ENCODE data around the gene MAML1. TPM values are rescaled to one million over a fixed set of nuclear protein-coding genes. Genes with fewer than 3 reads are reported as not detected.

The MAML1 gene
- total and polyA plus RNA-seq, 2 experiments from 2014 or later: 7.5 to 15.9 TPM

DNA sequence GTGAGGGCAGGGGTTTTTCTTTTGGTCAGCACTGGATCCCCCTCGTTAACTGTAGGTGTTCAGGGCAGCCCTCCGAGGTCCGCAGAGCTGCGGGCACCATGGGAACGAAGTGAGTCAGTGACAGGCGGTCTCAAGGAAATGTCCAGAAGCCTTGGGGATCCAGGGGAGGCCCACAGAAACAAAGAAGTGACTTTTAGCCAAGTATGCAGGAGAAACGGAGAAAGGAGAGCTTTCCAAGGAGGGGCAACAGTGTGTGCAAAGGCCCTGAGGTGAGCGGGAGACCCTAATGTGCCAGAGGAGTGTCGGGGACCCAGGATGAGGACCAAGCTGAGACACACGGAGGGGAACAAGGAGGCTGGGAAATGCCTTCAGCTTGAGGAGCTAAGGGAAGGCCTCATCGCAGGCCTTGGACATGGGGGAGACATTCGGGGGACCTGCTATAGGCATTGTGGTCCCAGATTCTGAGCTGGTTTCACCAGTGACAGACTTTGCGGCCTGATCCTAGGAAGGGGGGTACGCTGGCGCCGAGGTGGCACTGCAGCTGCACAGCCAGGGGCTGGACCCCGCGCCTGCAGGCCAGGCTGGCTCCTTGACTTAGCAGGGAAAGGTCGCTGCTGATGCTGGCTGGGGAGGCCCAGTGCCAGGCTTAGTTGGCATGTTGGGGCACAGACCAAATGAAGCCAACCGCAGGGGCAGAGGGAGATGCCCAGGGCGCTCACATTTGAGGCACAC, 64.4 kb downstream of the MAML1 start:
- H2AFZ ChIP-seq: no peak overlapping the region
- peaks cover 10% of the 10 kb centered on the region for H3K4me1 ChIP-seq (ENCODE audit: insufficient read depth)
- H3K27ac ChIP-seq: peak overlapping the region; percentile 94
- no peak for DNase-seq (ENCODE audit: low spot score)
- H3K79me2 ChIP-seq: peaks cover 1% of the 10 kb centered on the region
- H3K4me3 ChIP-seq: peak overlapping the region; percentile 50
- WGBS (ENCODE audit: low lambda C conversion rate, missing lambda C conversion rate): 91% methylated on average over 20 of the region's 21 CpGs
- no peaks in the 10 kb centered on the region for H3K36me3 ChIP-seq (replicated peaks; ENCODE audit: insufficient read depth, low read depth)
- no peaks in the 10 kb centered on the region for H3K27me3 ChIP-seq
- peaks cover 12% of the 10 kb centered on the region for H4K20me1 ChIP-seq (ENCODE audit: insufficient read depth, poor library complexity, severe bottlenecking)
- no peaks in the 10 kb centered on the region for H3K9me2 ChIP-seq (replicated peaks; ENCODE audit: insufficient read depth)
- no peak for TF ChIP-seq EZH2phosphoT487 (IDR thresholded peaks at IDR 0.05; ENCODE audit: low read depth, severe bottlenecking, unreplicated experiment)
- TF ChIP-seq, protein P1, sequence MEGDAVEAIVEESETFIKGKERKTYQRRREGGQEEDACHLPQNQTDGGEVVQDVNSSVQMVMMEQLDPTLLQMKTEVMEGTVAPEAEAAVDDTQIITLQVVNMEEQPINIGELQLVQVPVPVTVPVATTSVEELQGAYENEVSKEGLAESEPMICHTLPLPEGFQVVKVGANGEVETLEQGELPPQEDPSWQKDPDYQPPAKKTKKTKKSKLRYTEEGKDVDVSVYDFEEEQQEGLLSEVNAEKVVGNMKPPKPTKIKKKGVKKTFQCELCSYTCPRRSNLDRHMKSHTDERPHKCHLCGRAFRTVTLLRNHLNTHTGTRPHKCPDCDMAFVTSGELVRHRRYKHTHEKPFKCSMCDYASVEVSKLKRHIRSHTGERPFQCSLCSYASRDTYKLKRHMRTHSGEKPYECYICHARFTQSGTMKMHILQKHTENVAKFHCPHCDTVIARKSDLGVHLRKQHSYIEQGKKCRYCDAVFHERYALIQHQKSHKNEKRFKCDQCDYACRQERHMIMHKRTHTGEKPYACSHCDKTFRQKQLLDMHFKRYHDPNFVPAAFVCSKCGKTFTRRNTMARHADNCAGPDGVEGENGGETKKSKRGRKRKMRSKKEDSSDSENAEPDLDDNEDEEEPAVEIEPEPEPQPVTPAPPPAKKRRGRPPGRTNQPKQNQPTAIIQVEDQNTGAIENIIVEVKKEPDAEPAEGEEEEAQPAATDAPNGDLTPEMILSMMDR (IDR thresholded peaks at IDR 0.05; ENCODE audit: poor library complexity): no peak
- no peak for TF ChIP-seq EZH2 (IDR thresholded peaks at IDR 0.05; ENCODE audit: borderline replicate concordance)
- H3K9me3 ChIP-seq (ENCODE audit: low read depth): no peaks in the 10 kb centered on the region
- H3K4me2 ChIP-seq: peak overlapping the region; percentile 99

DNA sequence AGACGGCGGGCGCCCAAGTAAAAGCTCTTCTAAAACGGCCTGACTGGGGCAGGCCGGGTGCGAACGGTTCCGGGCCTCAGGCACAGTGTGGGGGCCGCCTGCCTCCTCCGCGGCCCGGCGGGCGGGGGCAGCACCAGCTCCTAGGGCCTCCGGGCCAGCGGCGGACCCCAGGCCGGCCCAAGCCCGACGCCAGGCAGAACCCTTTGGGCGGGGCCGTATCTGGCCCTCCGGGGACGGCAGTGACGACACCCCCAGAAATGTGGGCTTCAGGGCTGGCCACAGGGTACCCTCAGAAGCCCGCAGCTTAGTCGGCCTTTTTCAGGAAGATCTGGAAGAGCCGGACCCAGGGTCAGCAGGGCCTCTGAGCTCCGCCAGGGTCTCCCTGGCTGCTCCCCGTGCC, 65.1 kb downstream of the MAML1 start:
- Histone ChIP-seq H4K20me1 (ENCODE audit: insufficient read depth, poor library complexity, severe bottlenecking) (peaks cover 18% of the 10 kb centered on the region), H3K4me2 (no peak overlapping the region), H3K27me3 (no peaks in the 10 kb centered on the region), H2AFZ (no peak overlapping the region), H3K4me1 (ENCODE audit: insufficient read depth) (peaks cover 11% of the 10 kb centered on the region), H3K4me3 (no peak overlapping the region), H3K79me2 (peaks cover 8% of the 10 kb centered on the region), H3K36me3 (replicated peaks; ENCODE audit: insufficient read depth, low read depth) (no peaks in the 10 kb centered on the region), H3K27ac (no peak overlapping the region), H3K9me3 (ENCODE audit: low read depth) (no peaks in the 10 kb centered on the region), H3K9me2 (replicated peaks; ENCODE audit: insufficient read depth) (no peaks in the 10 kb centered on the region)
- TF ChIP-seq, protein P1 (IDR thresholded peaks at IDR 0.05; ENCODE audit: poor library complexity): no peak
- no peak for TF ChIP-seq EZH2 (IDR thresholded peaks at IDR 0.05; ENCODE audit: borderline replicate concordance)
- no peak for TF ChIP-seq EZH2phosphoT487 (IDR thresholded peaks at IDR 0.05; ENCODE audit: low read depth, severe bottlenecking, unreplicated experiment)
- WGBS (ENCODE audit: low lambda C conversion rate, missing lambda C conversion rate): 97% methylated on average over 29 of the region's 30 CpGs
- no peak for DNase-seq (ENCODE audit: low spot score)

DNA sequence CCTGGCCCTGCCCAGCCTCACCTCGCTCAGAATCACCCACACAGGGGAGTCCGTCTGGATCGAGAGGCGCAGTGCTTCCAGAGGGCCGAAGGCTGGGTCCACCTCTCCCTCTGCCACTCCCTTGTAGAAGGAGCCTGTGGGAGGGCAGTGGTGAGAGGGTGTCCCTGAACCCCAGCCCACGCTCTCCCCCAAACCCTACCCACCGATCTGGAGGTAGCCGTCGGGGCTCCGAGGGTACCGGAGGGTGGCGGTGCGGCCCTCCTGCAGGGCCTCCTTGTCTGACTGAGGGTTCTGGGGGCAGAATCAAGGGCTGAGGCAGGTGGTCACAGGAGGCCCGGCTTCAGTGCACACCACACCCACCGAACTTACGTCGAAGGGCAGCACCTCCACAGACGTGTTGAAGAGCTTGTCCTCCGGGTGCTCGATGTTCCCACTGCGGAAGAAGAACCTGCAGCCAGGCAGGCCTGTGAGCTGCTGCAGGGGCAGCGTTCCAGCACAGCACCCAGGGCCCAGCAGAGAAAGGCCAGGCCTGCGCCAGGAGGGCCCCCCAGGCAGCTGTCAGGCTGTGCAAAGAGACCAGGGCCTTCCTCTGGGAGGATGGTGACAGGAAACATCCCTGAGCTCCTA, 65.6 kb downstream of the MAML1 start:
- DNase-seq (ENCODE audit: low spot score): no peak
- H3K27me3 ChIP-seq: no peaks in the 10 kb centered on the region
- peaks cover 13% of the 10 kb centered on the region for H3K79me2 ChIP-seq
- peaks cover 16% of the 10 kb centered on the region for H3K4me1 ChIP-seq (ENCODE audit: insufficient read depth)
- no peaks in the 10 kb centered on the region for H3K9me3 ChIP-seq (ENCODE audit: low read depth)
- peaks cover 24% of the 10 kb centered on the region for H4K20me1 ChIP-seq (ENCODE audit: insufficient read depth, poor library complexity, severe bottlenecking)
- H3K4me2 ChIP-seq: no peak overlapping the region
- H3K9me2 ChIP-seq (replicated peaks; ENCODE audit: insufficient read depth): no peaks in the 10 kb centered on the region
- H3K27ac ChIP-seq: no peak overlapping the region
- 95% methylated on average over 20 of the region's 23 CpGs for WGBS (ENCODE audit: low lambda C conversion rate, missing lambda C conversion rate)
- no peaks in the 10 kb centered on the region for H3K36me3 ChIP-seq (replicated peaks; ENCODE audit: insufficient read depth, low read depth)
- no peak for TF ChIP-seq EZH2 (IDR thresholded peaks at IDR 0.05; ENCODE audit: borderline replicate concordance)
- TF ChIP-seq, protein P1 (IDR thresholded peaks at IDR 0.05; ENCODE audit: poor library complexity): no peak
- TF ChIP-seq EZH2phosphoT487 (IDR thresholded peaks at IDR 0.05; ENCODE audit: low read depth, severe bottlenecking, unreplicated experiment): no peak
- no peak overlapping the region for H2AFZ ChIP-seq
- no peak overlapping the region for H3K4me3 ChIP-seq

Data from hepatocyte (in vitro differentiated cells).